IPS-11a (cell line): Measurements from ENCODE around the gene FAM184B.

Experiments used
- H3K4me3 ChIP-seq: one replicate; pipeline ENCODE4 v1.5.1; 2013; ENCODE audit warnings: low read depth, low read length, control low read depth

FAM184B gene

GRCh38 chr4:17781300-17782287 lies at the start of gene FAM184B:
Gene FAM184B (minus strand): TSS chr4:17781621. CDS start chr4:17781299, 322 bp downstream.
- peak within 1 kb of the TSS; percentile 31 for H3K4me3 ChIP-seq

DNA sequence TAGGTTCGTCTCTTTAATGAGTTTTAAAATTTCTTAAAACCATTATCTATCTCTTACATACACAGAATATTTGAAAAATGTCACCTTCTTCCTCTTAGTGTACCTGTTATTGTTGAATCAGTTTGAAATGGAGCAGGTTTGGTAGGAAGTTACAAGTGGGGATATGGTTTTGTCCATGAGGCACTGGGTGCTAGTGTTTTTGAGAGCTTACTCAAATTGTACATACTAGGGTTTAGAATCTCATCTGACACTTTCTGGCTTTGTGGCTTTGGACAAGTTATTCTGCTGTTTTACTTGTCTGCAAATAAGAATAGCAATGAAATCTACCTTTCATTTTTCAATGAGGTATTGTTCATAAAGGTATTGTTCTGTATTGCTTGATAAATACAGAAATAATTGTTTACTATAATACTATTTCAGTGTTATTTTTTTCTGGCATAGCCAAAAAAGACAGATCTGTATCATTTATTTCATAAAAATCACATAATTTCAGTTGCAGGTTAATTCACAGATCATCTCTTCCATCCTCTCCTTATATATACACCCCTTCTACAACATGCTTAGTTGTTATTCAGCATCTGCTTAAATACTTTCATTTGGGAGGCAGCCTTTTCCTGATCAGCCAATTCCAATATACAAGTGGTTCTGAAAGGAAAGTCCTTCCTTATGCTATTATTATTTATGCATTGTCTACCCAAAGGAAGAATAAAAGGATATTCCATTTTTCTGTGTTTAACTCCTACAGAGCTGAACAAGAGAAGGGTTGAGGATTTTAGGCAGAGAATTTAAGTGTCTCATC lies 42.6 kb upstream of the FAM184B start:
- H3K4me3 ChIP-seq: no peak overlapping the region

DNA sequence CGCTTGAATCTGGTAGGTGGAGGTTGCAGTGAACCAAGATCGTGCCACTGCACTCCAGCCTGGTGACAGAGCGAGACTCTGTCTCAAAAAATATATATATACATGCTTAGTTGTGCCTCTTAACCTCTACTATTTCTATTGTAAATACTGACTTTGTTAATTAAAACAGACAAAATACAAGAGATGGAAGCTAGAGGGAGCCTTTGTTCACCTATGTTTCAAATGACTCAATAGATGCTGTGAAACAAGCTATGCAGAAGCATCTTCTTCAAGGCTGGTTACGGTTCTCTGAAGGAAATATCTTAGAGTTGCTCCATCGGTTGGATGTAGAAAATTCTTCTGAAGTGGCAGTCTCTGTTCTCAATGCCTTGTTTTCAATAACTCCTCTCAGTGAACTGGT lies 35.6 kb upstream of the FAM184B start:
- no peak overlapping the region for H3K4me3 ChIP-seq

DNA sequence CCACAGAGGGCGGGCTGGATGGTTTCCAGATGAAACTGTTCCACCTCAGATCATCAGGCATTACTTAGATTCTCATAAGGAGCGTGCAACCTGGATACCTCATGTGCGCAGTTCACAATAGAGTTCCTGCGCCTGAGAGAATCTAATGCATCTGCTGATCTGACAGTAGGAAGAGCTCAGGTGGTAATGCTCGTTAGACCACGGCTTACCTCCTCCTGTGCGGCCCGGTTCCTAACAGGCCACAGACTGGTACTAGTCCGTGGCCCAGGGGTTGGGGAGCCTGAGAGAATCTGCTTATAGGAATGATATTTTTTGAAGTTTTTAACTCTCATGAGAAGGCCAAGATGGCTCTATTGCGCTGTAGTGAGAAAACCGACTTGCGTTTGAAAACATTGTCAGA lies 34.7 kb upstream of the FAM184B start:
- H3K4me3 ChIP-seq: no peak overlapping the region

DNA sequence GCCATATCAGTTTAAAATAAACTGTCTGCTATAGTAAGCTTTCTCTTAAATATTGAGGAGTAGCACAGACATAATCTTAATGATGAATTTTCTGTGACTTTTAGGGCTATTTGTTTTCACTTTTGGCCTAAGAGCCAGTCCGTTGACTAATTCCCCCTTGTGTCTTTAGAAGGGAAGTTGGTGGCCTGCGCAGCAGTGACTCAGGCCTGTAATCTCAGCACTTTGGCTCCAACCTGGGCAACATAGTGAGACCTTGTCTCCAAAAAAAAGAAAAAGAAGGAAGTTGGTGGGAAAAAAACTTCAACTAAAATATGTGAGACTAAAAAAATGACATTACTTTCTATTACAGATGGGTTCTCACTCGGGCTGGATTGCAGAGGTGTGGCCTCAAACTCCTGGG lies 32.7 kb upstream of the FAM184B start:
- no peak overlapping the region for H3K4me3 ChIP-seq

DNA sequence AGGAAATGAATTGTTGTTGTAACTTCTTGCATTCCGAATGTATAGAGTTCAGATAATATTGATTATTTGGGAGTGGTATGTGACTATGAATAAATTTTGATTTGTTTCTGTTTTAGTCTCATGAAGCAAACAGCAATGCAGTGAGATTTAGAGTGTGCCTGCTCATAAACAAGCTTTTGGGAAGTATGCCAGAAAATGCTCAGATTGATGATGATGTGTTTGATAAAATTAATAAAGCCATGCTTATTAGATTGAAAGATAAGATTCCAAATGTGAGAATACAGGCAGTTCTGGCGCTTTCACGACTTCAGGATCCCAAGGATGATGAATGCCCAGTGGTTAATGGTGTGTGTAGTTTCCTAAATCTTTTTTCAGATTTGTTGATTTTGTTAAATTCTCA lies 31.4 kb upstream of the FAM184B start:
- H3K4me3 ChIP-seq: no peak overlapping the region

- peak overlapping the region; percentile 95 for H3K4me3 ChIP-seq
Observed at GRCh38 chr4:17812125-17812524, 30.7 kb upstream of the FAM184B start.

DNA sequence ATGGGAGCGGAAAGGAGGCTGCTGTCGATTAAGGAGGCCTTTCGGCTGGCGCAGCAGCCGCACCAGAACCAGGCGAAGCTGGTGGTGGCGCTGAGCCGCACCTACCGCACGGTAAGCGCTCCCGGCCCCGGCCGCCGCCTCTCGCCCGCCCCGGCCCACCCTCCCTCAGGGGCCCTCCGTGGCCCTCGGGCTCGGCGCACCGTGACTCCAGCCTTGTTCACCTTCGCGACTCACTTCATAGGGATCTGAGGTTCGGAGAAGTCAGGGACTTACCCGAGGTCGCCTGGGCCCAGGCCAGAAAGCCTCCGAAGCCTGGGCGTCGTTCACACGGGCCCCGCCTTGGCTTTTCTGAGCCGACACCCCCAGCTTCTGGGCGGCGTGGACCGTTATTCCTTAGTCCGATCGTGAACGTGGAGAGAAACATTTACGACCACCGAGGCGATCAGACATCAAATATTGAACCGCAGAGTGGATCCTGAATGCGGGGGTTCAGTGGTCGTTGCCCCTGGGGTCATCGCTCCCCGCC lies 29.7 kb upstream of the FAM184B start:
- H3K4me3 ChIP-seq: peak overlapping the region; percentile 95

- peak within 1 kb of the TSS; percentile 95 for H3K4me3 ChIP-seq
Observed at GRCh38 chr4:17810260-17811077, 29.0 kb upstream of the FAM184B start, which contains the start of the genes DCAF16 and NCAPG. Gene DCAF16 (minus strand): TSS chr4:17810757. CDS start chr4:17804141, 6,616 bp downstream. Gene NCAPG (plus strand): TSS chr4:17810979. CDS start chr4:17811078, 99 bp downstream.

DNA sequence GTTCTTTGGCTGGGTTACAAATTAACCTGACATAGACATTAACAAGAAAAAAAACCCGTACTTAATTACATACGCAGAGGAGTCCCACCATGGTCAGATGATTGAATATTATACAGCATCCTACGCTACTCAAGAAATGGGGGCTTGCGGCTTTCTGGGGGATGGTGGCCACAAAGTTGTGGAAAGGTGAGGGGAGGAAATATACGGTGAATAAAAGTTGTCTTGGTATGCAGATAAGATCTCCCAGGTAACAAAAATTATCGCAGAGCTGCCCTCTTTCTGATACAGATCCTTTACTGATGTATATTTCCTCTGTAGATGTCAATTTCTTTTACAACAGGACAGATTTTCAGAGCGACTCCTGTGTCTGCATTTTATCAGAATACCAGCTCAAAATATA lies 28.2 kb upstream of the FAM184B start:
- H3K4me3 ChIP-seq: peak overlapping the region; percentile 95

- no peak overlapping the region for H3K4me3 ChIP-seq
Observed at GRCh38 chr4:17807446-17807845, 26.0 kb upstream of the FAM184B start.

- H3K4me3 ChIP-seq: no peak overlapping the region
Observed at GRCh38 chr4:17805580-17806155, 24.2 kb upstream of the FAM184B start.

- H3K4me3 ChIP-seq: no peak overlapping the region
Observed at GRCh38 chr4:17797808-17798207, 16.4 kb upstream of the FAM184B start.

DNA sequence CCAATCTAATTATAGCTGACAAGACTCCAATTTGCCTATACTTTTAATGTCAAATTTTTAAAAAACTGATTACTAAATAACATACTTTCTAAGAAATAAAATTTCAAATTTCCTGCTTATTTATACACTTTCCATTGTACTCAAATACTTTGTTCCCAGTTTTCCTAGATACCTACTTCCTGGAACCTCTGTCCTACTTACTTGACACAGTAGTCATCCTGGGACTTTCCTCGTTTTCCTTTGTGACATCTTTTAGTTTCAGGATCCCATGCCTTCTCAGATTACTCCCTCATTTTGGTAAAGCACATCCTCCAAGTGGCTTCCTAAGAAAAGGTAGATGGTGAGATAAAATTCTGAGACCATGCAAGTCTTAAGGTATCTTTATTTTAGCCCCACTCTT lies 13.3 kb upstream of the FAM184B start:
- H3K4me3 ChIP-seq: no peak overlapping the region

GRCh38 chr4:17788956-17789355 lies 7.5 kb upstream of the FAM184B start:
- no peak overlapping the region for H3K4me3 ChIP-seq

- H3K4me3 ChIP-seq: no peak overlapping the region
Observed at GRCh38 chr4:17787315-17787714, 5.9 kb upstream of the FAM184B start.

GRCh38 chr4:17786567-17786966 lies 5.1 kb upstream of the FAM184B start:
- no peak overlapping the region for H3K4me3 ChIP-seq

DNA sequence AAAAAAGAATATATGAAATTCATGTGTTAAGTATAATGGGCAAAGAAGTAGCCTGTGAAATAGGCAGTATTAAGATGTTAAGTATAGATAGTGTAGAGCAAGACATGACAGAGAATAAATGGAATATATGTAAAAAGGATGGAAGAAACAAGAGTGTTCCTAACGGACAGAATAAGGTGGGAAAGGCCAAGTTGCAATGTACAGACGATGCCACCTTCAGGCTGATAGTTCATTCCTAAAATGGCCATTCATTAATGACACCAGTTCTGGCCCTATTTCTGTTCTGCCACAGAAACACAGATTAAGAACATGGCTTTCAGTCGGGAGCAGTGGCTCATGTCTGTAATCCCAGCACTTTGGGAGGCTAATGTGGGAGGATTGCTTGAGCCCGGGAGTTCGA lies 4.4 kb upstream of the FAM184B start:
- no peak overlapping the region for H3K4me3 ChIP-seq

GRCh38 chr4:17780501-17781299 lies 721 bp downstream of the FAM184B start:
- H3K4me3 ChIP-seq: peak overlapping the region; percentile 31
